Measurements from ENCODE around the gene SERINC5.
"Not testable (repeated sequence)": the region's sequence is repeated elsewhere in the genome, so short reads cannot be mapped to it uniquely, and the experiment has no call there.

SERINC5 gene

GRCh38 chr5:80225189-80225933 lies 30.5 kb downstream of the SERINC5 start:
- DNase-seq: no peak

GRCh38 chr5:80223561-80223960 lies 32.3 kb downstream of the SERINC5 start:
- DNase-seq: no peak

GRCh38 chr5:80220245-80220897 lies 35.5 kb downstream of the SERINC5 start:
- DNase-seq: no peak

- no peak for DNase-seq
Observed at GRCh38 chr5:80219391-80219790, 36.5 kb downstream of the SERINC5 start.

GRCh38 chr5:80217667-80218066 lies 38.2 kb downstream of the SERINC5 start:
- no peak for DNase-seq

GRCh38 chr5:80216753-80217596 lies 38.9 kb downstream of the SERINC5 start:
- no peak for DNase-seq

GRCh38 chr5:80216096-80216495 lies 39.8 kb downstream of the SERINC5 start:
- no peak for DNase-seq

- DNase-seq: no peak
Observed at GRCh38 chr5:80215523-80215922, 40.3 kb downstream of the SERINC5 start.

- DNase-seq: no peak
Observed at GRCh38 chr5:80213466-80213865, 42.4 kb downstream of the SERINC5 start.

- no peak for DNase-seq
Observed at GRCh38 chr5:80212171-80212667, 43.6 kb downstream of the SERINC5 start.

GRCh38 chr5:80211327-80211726 lies 44.5 kb downstream of the SERINC5 start:
- no peak for DNase-seq

- DNase-seq: no peak
Observed at GRCh38 chr5:80210014-80210413, 45.8 kb downstream of the SERINC5 start.

GRCh38 chr5:80208381-80208780 lies 47.5 kb downstream of the SERINC5 start:
- no peak for DNase-seq

- no peak for DNase-seq
Observed at GRCh38 chr5:80207832-80208231, 48.0 kb downstream of the SERINC5 start.

GRCh38 chr5:80206282-80206681 lies 49.6 kb downstream of the SERINC5 start:
- DNase-seq: no peak

- DNase-seq: no peak
Observed at GRCh38 chr5:80205846-80206245, 50.0 kb downstream of the SERINC5 start.

- no peak for DNase-seq
Observed at GRCh38 chr5:80204808-80205614, 50.8 kb downstream of the SERINC5 start.

- DNase-seq: not testable (repeated sequence)
Observed at GRCh38 chr5:80201763-80202162, 54.1 kb downstream of the SERINC5 start.

- no peak for DNase-seq
Observed at GRCh38 chr5:80198920-80199319, 56.9 kb downstream of the SERINC5 start.

GRCh38 chr5:80198399-80198798 lies 57.4 kb downstream of the SERINC5 start:
- DNase-seq: no peak

- no peak for DNase-seq
Observed at GRCh38 chr5:80195837-80196400, 59.9 kb downstream of the SERINC5 start.

GRCh38 chr5:80194468-80194867 lies 61.4 kb downstream of the SERINC5 start:
- no peak for DNase-seq

Measured in kidney glomerular epithelial cell (primary cell).